ENCODE data around the gene PTPRD.

- TF ChIP-seq CTCF (IDR thresholded peaks at IDR 0.05) (no peak), TCF7L2 (IDR thresholded peaks at IDR 0.05; ENCODE audit: low read depth, low read length) (no peak)
Measured at GRCh38 chr9:8655071-8655470, 1957.7 kb downstream of the PTPRD start.
